ENCODE measurements around the gene BRMS1.

The BRMS1 gene

GRCh38 chr11:66289548-66290329, 55.2 kb downstream of the BRMS1 start:
- no peak for TF ChIP-seq CTCF (conservative IDR thresholded peaks at IDR 0.05; ENCODE audit: low read depth)
- peak overlapping the region; percentile 90 for H3K27ac ChIP-seq
- POLR2A ChIA-PET (ENCODE audit: low non-redundant PET) = interaction anchor here (0.6 to 1.0 kb wide), 3 partner anchors 23 to 87 kb away, joined by 3 read pairs; no protein-coding TSS in a partner anchor
- CTCF ChIA-PET = interaction anchor here (1.0 kb wide), 1 partner anchor 99 kb away, joined by 5 read pairs; no protein-coding TSS in a partner anchor
- no peak for DNase-seq (ENCODE audit: low spot score)

- peak; percentile 100 for DNase-seq (ENCODE audit: low spot score)
- no peak for TF ChIP-seq CTCF (conservative IDR thresholded peaks at IDR 0.05; ENCODE audit: low read depth)
- ChIA-PET CTCF (interaction anchor here (0.6 kb wide), 1 partner anchor 819 kb away, joined by 3 read pairs; no protein-coding TSS in a partner anchor), POLR2A (ENCODE audit: low non-redundant PET) (interaction anchor here (0.6 to 1.0 kb wide), 5 partner anchors 17 to 1160 kb away, joined by 3 read pairs; no protein-coding TSS in a partner anchor)
- peak within 1 kb of the TSS; percentile 90 for H3K27ac ChIP-seq
Observed at GRCh38 chr11:66288671-66289547, 56.0 kb downstream of the BRMS1 start, which contains the start of gene YIF1A. Gene YIF1A, minus strand, starts transcription at chr11:66289143. Its CDS starts 158 bp downstream, at chr11:66288985.

- DNase-seq (ENCODE audit: low spot score) = no peak
- peak overlapping the region; percentile 90 for H3K27ac ChIP-seq
- CTCF ChIA-PET = no interaction called here
- POLR2A ChIA-PET (ENCODE audit: low non-redundant PET) = interaction anchor here (0.7 kb wide), 1 partner anchor 18 kb away, joined by 3 read pairs; no protein-coding TSS in a partner anchor
- TF ChIP-seq CTCF (conservative IDR thresholded peaks at IDR 0.05; ENCODE audit: low read depth) = no peak
Observed at GRCh38 chr11:66287889-66288670, 56.8 kb downstream of the BRMS1 start.
